Raji (cell line): Measurements from ENCODE around the gene GADD45A.

Experiments used
- POLR2A ChIP-seq: IDR thresholded peaks from 2 replicates; pipeline ENCODE4 v1.6.1; 2011; ENCODE audit warnings: low read depth, low read length, control low read depth; ENCODE audit not compliant: insufficient read depth

Gene GADD45A

DNA sequence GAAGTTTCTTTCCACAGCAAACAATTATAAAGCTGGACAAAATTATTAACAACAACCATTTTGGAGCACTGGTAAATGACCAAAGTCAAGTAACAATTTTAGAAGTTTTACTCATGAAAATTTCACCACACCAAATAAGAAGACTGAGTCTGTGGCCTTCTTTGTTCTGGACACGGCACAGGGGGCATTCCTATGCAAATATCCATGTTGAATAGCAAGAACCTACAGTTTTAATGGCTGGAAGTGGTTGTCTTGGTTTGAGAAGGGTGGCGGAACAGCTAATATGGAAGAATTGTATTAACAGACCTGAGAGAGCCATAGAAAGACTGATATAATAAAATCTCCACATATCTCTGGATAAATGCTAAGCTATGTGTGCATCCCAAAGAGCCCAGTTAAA is 29.4 kb upstream of the GADD45A start:
- TF ChIP-seq POLR2A: no peak

GRCh38 chr1:67659229-67659628 is 25.8 kb upstream of the GADD45A start:
- no peak for TF ChIP-seq POLR2A

GRCh38 chr1:67662884-67663283 is 22.1 kb upstream of the GADD45A start:
- TF ChIP-seq POLR2A: no peak

DNA sequence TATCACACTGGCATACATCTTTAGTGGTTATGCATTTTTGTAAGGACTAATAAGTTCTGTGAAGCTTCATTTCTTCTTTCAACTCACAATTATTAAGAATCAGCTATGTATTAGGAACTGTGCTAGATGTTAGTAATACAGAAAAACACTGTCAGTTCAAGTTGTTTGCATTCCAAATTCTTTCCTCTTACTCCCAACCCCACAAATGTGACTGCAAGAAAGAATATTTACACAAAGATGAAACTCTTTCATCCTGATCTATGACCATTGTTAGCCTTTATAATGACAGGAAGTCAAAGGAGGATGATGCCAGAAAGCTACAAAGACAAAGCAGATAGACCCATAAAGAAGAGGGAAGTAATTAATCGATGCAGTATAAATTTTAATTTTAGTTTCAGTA is 21.0 kb upstream of the GADD45A start:
- TF ChIP-seq POLR2A: no peak

DNA sequence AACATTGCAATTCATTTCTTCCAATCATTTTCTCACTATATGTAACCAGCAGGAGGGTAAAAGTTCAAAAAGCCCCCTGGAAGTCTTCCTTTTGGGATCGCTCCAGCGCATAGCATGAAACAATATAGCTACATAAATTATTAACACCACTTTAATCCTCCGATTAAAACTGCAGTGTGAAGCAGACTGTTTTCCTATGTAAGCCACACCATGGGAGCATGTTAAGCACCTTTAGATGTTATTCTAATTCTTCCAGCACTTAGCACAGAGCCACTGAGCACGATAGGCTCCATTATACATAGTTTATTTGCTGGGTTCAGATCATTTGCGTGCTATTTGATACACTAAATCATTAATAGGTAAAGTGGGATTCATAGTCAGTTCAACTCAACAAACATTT is 18.4 kb upstream of the GADD45A start:
- TF ChIP-seq POLR2A: no peak

DNA sequence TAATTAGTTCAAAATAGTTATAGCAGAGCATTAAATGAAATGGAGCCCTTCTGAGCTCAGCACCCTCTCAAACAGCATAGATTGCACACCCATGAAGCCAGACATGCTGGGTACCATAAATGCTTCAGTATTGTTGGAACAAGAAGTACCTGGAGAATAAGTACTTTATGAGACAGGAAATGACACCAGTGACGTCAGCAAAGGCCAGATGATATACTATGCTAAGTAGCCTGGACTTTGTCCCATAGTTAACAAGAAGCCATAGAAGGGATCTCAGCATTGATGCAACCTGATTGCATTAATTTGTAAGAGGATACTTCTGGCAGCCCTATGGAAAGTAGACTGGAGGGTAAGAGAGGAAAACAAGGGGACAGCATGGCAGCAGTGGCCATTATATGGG is 16.3 kb upstream of the GADD45A start:
- no peak for TF ChIP-seq POLR2A

- TF ChIP-seq POLR2A: no peak
These were observed 12.7 kb upstream of the GADD45A start for GRCh38 chr1:67672260-67672803.

GRCh38 chr1:67673468-67674201 is 11.4 kb upstream of the GADD45A start:
- no peak for TF ChIP-seq POLR2A

DNA sequence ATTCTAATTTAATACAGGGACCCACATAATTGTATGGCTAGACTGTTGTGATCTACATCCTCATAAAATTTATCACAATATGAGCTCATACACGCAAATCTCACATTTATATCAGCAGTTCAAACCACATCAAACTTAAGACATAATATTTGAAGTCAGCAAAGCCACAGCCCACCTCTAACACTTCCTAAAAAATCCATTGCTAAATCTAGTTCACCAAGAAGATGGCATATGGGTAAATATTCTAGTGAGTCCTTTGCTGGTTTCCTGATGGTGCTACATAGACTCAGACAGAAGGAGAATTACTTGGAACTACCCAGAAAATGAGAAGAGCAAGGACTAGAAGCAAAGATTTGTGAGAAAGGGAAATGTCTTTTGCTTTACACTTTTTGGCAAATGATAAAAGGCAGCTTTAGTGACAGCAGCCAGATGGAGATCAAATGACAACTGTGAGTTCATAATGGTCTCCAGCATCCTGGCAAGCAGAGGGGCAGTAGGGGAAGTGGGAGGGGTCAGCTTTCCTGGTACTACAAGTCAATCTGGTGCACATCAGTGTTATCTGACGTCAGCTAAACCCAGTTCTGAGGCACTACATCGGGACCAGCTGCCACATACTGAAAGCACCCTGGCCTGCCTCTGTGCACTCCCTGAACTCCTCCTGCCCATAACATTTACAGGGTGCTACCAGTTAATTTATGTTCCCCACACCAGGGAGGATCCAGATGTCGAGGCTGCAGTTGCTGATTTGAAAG is 10.6 kb upstream of the GADD45A start:
- TF ChIP-seq POLR2A: no peak

DNA sequence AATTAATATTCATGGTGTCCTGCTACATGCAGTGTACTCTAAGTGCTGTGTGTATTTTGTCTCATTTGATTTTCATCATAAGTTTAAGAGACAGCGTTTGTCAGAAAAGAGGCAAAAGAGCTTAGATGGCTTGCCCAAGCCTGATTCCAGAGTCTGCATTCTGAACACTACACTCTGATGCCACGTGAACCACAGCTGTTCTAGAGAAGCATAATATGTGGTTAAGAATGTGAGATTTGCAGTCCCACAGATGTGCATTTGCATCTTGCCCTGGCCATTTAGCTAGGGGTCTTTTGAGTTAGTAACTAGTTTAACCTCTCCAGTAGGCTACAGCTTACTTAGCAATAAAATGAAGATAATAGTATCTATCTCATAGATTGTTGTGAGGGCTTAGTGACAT is 9.2 kb upstream of the GADD45A start:
- TF ChIP-seq POLR2A: peak; percentile 30; the same call in 1 of the 2 replicates

GRCh38 chr1:67676287-67676686 is 8.7 kb upstream of the GADD45A start:
- no peak for TF ChIP-seq POLR2A

DNA sequence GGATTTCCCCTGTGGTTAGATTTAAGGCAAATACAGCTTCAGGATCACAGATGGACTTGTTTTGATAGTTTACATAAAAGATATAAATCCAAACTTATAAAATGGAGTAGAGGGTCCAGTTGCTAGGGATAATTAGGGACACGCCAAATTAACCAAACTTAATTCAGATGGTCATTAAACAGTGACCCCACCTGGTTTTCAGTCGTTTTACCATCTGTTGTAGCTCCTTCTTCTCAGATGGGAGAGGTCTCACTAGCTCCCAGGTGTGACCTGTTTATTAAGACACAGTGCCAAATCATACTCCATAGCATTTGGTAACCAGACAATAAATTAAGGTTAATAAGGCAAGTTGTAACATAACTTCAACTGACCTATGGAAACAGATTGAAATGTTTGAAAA is 8.1 kb upstream of the GADD45A start:
- no peak for TF ChIP-seq POLR2A

- TF ChIP-seq POLR2A: no peak
These were observed 7.6 kb upstream of the GADD45A start for GRCh38 chr1:67677408-67677807.

GRCh38 chr1:67677930-67678329 is 7.1 kb upstream of the GADD45A start:
- TF ChIP-seq POLR2A: no peak

DNA sequence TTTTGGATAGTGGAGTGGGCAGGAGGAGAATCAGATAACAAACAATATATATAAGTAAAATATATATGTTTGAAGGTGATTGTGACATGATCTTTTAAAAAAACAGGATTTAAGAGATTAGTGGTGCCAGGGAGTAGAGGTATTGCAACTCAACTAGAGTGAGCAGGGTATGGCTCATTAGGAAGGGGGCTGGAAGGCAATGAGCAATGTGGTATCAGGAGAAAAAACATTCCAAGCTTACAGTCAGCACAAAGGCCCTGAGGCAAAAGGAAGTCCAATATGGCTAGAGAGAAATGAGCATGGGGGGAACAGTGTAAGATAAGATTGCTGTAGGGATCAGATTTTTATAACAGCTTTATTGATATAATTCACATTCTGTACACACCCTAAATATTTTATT is 5.3 kb upstream of the GADD45A start:
- no peak for TF ChIP-seq POLR2A

GRCh38 chr1:67680486-67680885 is 4.5 kb upstream of the GADD45A start:
- no peak for TF ChIP-seq POLR2A
